Measurements from ENCODE around the gene GPBAR1. TPM values are rescaled to one million over a fixed set of nuclear protein-coding genes. Genes with fewer than 3 reads are reported as not detected.
A peak's percentile ranks its signal among the peaks of the same experiment; 100 is the strongest.

Gene GPBAR1, protein sequence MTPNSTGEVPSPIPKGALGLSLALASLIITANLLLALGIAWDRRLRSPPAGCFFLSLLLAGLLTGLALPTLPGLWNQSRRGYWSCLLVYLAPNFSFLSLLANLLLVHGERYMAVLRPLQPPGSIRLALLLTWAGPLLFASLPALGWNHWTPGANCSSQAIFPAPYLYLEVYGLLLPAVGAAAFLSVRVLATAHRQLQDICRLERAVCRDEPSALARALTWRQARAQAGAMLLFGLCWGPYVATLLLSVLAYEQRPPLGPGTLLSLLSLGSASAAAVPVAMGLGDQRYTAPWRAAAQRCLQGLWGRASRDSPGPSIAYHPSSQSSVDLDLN
- not detected for polyA plus RNA-seq (2012; ENCODE audit: insufficient read depth, insufficient read length)

DNA sequence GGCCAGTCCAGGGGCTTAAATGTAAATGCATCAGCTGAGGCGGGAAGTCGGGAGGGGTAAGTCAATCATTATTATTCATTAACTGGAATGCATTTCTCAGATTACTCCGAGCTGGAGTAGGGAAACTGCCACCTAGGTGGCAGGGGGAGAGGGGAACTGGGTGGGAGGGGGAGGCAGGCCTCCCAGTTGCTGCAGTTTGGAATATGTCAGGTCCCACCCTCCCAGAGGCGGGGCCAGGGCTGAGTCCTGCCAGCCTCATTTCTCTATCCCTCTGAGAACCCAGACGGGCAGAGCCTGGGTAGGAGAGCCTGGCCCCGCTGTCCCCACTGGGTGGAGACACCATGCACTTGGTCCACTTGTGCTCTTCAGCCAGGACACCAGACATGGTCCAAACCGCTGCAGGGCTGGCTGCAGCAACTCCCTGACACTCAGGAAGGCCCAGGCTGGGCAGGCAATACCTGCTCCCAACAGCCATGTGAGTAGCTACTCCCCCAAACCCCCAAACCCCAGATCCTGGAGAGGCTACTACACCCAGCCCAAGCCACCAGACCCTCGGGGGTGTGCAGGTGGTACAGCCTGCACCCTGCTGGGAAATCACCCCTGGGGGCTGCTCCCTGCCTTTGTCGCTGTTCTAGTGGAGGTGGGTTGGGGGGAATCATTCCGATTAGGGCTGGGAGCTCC lies at the start of gene GPBAR1:
TSS of gene GPBAR1 (plus strand) at position 274 of the 681 bp plus-strand sequence. CDS start 1,710 bp downstream, outside the sequence.
- DNase-seq (ENCODE audit: low read depth, low spot score) = no peak

DNA sequence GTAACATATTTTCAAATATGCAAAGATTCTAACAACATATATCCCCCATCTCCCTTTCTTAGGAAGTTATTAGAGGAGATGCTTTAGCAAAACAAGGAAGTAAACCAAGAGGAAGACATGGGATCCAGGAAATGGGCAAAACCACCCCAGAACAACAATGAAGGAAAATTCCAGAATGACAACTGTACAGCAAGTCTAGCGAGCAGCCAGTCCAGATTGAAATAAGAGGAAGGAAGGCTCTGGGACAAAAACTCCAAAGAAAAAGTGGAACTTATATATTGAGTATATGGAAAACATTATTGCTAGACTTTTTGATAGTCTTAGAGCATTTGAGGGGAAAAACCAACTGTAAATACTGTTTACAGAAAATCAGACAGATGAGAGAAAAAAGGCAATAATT lies 46.7 kb upstream of the GPBAR1 start:
- H3K4me3 ChIP-seq (ENCODE audit: low read length) = no peak overlapping the region
- DNase-seq (ENCODE audit: low read depth, low spot score) = no peak

More for the DNA sequence above, at the start of gene GPBAR1:
- H3K4me3 ChIP-seq (ENCODE audit: low read length) = no peak within 1 kb of the TSS

DNA sequence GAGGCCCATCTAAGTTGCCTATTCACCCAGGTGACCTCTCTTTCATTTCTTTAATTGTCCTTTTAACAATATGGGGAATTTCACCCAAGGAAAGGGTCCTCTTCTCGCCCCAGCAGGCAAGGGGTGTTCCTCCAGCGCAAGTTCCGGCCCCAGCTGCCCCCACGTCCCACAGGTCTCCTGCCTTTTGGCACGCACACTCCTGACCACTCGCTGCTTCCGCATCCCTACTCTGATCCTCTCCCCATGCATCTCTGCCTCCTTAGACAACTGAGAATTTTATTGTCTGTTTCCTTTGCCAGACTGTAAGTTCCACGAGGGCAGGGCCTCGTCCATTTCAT lies 44.5 kb upstream of the GPBAR1 start:
- H3K4me3 ChIP-seq (ENCODE audit: low read length) = peak overlapping the region; percentile 96
- no peak for DNase-seq (ENCODE audit: low read depth, low spot score)

DNA sequence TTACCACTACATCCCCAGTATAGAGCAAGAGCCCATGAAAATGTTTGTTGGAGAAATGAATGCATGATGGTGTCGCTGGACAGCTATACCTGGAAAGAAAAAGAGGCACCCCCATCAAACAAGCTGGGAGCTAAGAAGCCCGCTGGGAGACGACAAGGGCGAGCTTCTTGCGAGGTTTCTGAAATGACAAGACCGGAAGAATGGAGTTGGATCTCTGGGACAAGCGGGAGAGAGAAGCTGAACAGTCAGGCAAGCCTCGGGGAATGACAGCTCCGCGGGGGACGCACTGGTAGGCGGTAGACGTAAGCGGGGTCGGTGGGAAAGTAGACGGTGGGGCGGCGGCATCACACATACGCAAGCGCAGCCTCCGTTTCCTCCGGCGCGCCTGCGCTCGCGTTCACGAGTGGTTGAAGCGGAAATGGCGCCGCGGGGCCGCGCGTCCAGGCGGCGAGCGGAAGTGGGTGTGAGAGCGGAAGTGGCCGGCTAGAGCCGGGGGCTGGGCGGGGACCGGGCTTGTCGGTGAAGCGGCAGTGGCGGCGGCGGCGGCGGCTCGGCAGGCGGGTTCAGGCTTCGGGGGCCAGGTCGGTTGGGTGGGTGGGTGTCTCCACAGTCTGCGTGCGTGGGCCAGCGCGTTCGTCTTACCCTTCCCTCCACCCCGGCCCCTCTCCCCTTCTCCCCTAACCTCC lies 44.0 kb upstream of the GPBAR1 start, which contains the start of gene ARPC2:
TSS of gene ARPC2 (plus strand) at position 516 of the 686 bp plus-strand sequence. CDS start 282 bp downstream, outside the sequence.
- H3K4me3 ChIP-seq (ENCODE audit: low read length) = peak within 1 kb of the TSS; percentile 96
- peak; percentile 90 for DNase-seq (ENCODE audit: low read depth, low spot score)

DNA sequence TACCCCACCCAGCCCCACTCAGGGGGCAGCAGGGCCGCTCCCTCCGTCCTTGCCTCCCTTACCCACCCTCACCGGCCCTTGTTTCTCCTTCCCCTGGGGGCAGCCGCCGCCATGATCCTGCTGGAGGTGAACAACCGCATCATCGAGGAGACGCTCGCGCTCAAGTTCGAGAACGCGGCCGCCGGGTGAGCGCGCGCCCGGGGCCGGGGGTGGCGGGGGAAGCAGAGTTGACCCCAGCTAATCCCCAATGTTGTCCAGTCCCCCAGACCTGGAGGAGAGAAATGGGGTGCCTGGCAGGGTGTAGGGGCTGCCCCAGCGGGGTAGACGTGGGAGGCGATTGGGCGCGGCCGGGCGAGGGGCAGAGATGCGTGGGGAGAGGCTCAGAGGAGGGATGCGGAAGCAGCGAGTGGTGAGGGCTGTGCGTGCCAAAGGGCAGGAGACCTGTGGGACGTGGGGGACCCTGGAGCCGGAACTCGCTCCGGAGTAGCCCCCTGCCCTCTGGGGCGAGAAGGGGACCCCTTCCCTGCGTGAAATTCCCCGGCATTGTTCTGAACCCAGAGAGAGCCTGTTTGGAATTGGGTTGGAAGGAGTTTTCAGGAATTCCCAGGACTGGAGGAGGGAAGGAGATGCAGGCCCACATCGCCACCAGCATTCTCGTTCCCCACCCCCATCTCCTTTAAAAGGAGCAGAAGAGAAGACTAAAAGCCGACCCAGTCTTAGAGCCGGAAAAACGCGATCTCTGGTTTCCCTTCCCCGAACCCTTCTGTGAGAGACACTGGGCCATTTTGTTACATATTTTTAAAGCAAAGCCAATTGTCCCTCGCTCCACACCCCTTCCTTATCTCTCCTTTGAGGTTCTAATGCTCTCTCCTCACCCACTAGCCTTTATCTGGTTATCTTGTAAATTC lies 43.2 kb upstream of the GPBAR1 start:
- no peak for DNase-seq (ENCODE audit: low read depth, low spot score)
- peak overlapping the region; percentile 96 for H3K4me3 ChIP-seq (ENCODE audit: low read length)

DNA sequence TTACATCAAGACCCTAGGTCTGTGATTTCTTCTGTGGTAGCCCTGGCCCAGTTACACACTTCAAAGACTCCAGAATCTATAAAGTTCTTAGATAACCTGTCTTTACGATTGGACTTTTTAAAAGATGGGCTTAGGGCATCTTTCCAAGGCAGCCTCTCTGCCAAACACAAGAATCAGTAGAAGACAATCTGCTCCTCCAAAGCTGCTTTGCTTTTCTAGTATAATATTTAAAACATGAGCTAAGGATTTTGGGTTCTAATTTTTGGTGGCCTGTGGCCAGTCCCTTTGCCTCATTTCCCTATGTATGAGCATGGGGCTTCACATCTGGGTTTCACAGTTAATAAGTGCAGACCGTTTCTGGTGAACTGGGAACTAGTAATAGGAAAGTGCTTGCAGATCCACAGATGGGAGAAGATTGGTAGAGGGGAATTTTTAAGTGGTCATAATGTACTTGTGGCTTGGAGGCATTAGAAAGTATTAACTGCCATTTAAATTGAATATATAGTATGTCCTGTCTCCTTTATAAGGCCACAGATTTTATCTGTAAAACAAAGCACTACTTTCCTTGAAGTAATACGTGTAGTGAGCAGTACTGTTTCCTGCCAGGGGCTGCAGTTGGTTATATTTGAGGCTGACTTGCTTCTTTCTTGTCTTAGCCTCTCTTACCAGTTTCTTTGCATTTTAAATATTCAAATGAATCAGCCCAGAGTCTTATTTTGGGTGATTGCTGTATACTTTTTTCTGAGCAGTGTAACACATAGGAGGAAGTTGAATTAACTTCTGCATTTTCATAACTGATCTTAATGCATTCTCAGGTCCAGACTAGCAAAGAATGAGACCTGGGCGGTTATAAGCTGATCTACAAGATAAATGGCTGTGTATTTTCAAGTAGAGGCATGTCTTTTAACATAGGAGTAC lies 42.3 kb upstream of the GPBAR1 start:
- DNase-seq (ENCODE audit: low read depth, low spot score) = peak; percentile 69
- H3K4me3 ChIP-seq (ENCODE audit: low read length) = peak overlapping the region; percentile 96

DNA sequence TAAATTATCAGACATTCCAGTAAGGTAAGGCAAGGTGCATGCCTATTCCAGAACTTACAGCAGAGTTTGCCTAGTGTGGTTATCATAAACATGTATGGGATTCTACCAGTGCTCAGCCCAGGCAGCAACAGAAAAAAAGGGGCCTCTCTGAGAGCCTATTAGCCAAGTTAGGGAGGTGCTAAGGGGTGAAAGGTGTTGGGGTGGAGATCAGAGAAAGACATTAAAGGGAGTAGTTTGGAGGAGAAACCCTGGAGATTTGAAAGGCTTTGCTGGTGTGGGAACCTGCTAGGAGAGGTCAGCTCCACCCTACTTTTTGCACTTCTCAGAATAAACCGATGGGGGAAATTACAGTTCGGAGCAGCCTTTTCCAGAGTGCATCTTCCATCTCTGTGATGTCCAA lies 40.9 kb upstream of the GPBAR1 start:
- H3K4me3 ChIP-seq (ENCODE audit: low read length) = no peak overlapping the region
- no peak for DNase-seq (ENCODE audit: low read depth, low spot score)

DNA sequence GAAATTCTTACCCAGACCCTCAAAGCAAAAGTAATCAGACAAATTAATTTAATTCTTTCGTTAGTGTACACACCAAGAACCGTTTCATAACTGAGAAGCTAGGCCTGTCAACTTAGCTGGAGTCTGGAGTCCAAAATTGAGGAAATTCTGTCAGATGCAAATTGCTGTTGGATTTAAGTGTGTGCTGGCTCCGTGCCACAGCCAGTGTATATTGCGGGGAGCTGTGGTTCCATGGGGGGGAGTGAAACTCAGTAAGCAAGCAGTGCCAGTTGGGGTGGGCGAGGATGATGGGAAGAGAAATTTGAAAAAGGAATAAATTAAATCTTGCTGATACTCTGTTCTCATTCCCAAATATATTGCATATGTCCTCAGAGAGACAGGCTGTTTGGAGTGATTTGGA lies 39.8 kb upstream of the GPBAR1 start:
- no peak overlapping the region for H3K4me3 ChIP-seq (ENCODE audit: low read length)
- no peak for DNase-seq (ENCODE audit: low read depth, low spot score)

DNA sequence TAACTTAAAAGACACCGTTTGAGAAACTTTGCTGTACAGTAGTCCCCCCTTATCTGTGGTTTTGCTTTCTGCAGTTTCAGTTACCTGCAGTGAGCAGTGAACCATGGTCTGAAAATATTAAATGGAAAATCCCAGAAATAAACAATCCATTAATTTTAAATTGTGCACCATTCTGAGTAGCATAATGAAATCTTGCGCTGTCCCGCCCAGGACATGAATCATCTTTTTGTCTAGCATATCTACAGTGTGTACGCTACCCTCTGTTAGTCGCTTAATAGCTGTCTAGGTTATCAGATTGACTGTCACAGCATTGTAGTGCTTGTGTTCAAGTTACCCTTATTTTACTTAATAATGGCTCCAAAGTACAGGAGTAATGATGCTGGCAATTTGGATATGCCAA lies 37.8 kb upstream of the GPBAR1 start:
- no peak overlapping the region for H3K4me3 ChIP-seq (ENCODE audit: low read length)
- DNase-seq (ENCODE audit: low read depth, low spot score) = no peak

DNA sequence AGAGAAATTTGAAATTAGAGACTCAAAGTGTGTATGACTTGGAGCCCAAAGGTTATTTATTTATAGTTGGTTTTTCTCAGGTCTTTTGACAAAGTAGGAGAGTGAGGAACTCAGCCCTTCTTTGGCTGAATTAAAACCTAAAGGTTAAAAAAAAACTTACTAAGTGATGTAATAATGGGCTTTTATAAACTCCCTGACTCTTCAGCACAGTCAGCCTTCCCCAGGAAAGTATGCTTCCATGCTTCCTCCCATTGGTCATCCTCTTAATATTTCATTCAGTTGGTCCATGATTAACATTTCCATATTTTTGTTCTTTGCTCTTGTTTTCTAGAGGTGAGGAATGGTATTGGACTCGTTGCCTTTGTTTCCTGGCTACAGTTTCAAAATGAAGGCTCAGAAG lies 36.6 kb upstream of the GPBAR1 start:
- DNase-seq (ENCODE audit: low read depth, low spot score) = no peak
- no peak overlapping the region for H3K4me3 ChIP-seq (ENCODE audit: low read length)

DNA sequence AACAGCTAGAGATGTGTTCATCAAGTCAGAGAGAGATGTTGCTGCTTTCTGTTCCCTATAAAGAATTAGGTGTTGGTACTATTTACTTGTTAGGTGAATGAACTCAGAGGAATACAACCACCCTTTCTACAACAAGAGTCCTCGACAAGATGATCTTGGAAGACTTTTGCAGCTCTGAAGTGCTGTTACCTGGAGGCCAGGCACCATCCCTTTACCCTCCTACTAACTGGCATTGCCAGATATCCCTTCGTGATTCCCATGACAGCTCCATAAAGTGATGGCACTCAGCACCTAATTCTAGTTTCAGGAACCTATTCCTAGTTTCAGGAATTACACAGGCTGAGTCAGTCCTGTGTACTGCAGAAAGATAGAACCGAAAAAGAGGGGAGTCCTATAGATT lies 33.9 kb upstream of the GPBAR1 start:
- no peak for DNase-seq (ENCODE audit: low read depth, low spot score)
- no peak overlapping the region for H3K4me3 ChIP-seq (ENCODE audit: low read length)

DNA sequence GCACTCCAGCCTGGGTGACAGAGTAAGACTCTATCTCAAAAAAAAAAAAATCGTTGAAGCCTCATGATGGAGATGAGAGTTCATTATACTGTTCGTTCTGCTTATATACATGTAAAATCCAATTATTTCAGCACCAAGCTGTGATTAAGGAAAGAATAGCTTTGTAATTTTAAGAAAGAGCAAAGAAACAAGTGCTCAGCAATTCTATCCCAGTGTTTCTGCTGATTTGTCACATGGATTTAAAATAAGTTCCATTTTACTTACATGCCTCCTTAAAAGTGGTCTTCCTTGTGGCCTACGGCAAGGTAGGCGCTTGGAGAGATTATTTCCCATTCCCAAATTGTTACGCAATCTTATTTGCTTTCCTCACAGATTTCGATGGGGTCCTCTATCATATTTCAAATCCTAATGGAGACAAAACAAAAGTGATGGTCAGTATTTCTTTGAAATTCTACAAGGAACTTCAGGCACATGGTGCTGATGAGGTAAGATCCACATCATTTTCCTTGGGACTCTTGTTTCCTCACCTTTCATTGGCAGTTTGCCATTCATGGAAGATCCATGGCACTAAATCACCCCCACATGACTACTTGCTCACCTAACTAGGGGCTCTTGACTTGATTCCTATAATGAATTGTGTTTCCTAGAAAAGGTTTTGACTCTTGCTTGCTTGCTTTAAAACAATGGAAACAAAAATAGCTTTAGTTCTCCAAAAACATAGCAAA lies 32.3 kb upstream of the GPBAR1 start:
- DNase-seq (ENCODE audit: low read depth, low spot score) = no peak
- no peak overlapping the region for H3K4me3 ChIP-seq (ENCODE audit: low read length)

DNA sequence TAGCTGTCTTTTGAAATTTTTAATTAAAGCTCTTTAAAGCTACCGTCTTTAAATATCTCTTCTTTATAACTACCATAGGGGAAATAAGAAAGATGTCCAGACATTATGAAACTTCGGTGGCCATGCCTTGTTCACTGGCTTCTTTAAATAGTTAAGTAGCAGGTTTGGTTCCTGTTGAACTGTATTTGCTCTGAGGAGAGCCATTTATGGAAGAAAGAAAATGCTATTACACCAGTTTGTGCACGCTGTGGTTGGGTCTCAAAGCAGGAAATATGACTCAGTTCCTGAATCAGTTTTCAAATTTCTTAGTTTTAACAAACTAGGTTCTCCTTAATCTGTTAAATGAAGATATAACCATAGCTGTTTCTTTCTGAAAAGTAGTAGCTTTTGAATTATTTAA lies 31.6 kb upstream of the GPBAR1 start:
- peak; percentile 74 for DNase-seq (ENCODE audit: low read depth, low spot score)
- H3K4me3 ChIP-seq (ENCODE audit: low read length) = no peak overlapping the region

DNA sequence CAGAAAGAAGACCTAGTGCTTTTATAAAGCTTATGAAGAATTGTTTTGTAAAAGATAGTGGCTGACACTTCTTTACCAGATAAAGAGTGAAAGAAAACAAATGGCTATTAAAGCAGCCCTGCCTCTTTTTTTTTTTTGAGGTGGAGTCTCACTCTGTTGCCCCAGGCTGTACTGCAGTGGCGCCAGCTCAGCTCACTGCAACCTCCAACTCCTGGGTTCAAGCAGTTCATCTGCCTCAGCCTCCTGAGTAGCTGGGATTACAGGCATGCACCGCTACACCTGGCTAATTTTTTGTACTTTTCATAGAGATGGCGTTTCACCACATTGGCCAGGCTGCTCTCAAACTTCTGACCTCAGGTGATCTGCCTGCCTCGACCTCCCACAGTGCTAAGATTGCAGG lies 31.0 kb upstream of the GPBAR1 start:
- no peak for DNase-seq (ENCODE audit: low read depth, low spot score)
- H3K4me3 ChIP-seq (ENCODE audit: low read length) = no peak overlapping the region

DNA sequence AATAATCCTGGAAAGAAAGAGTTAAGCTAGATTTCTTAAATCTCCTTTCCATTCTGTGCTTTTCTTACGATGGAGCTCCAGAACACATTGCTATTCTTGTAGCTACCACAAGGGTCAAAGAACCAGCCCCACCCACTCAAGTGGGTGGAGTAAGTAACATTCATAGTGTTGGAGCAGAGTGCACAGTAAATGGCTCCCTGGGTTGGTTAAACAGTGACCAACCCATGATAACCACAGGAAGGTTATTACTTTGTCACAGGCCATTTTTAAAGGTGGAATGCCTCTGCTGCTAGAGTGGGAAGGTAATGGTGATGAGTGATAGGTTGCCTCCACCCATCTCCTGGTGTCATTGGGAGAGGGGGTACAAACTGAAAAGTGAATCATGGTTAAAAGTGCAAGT lies 29.9 kb upstream of the GPBAR1 start:
- no peak overlapping the region for H3K4me3 ChIP-seq (ENCODE audit: low read length)

DNA sequence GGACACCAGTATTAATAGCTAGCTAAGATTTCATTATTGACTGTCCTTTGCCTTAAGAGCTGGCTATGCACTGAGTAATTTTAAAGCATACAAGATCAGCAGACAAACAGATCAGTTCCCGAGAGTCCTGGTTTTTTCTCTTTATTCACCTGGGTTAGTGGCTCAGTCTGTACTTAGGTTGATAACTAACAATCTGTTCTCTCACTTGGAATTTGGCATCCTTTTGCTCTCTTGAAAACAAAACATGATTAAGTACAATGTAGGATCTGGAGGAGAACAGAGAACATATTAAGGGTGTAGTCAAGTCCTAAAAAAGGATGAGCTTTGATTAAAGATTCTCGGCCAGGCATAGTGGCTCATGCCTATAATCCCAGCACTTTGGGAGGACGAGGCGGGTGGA lies 27.3 kb upstream of the GPBAR1 start:
- no peak for DNase-seq (ENCODE audit: low read depth, low spot score)
- H3K4me3 ChIP-seq (ENCODE audit: low read length) = no peak overlapping the region

More for the DNA sequence above, 29.9 kb upstream of the GPBAR1 start:
- peak; percentile 52 for DNase-seq (ENCODE audit: low read depth, low spot score)

DNA sequence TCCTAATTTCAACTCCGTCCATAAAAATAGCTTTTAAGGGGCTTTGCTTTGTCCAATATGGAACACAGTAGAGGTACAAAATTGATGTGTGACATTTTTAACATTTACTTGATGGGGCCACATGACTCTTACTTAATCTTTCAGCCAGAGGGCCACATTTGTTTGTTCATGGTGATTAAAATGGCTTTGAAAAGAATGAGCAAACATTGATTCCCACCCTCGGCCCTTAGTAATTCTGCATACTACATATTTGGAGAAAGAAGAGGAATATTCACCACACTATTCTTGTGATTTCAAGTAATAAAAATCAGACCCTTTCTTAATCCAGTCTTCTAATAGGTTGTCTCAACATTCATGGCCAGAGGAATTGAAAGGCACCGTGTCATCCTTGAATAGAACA lies 26.3 kb upstream of the GPBAR1 start:
- DNase-seq (ENCODE audit: low read depth, low spot score) = no peak
- H3K4me3 ChIP-seq (ENCODE audit: low read length) = no peak overlapping the region

DNA sequence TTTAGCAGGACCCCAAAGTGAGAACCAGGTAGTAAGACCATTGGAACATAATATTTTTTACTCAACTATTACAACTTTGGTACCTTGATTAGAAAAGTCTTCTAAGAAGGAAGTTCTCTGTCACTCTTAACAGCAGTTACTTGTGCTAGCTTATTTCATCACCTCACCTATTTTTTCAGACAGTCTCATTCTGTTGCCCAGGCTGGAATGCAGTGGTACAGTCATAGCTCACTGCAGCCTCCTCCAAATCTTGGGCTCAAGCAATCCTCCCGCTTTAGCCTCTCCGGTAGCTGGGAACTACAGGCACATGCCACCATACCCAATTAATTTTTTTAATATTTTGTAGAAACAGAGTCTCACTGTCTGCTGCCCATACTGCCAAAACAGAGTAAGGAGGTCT lies 25.8 kb upstream of the GPBAR1 start:
- no peak for DNase-seq (ENCODE audit: low read depth, low spot score)
- H3K4me3 ChIP-seq (ENCODE audit: low read length) = no peak overlapping the region

All from Jurkat, Clone E6-1 (cell line).